ENCODE measurements around the gene GPS1.
A peak's percentile ranks its signal among the peaks of the same experiment; 100 is the strongest.

Gene GPS1

DNA sequence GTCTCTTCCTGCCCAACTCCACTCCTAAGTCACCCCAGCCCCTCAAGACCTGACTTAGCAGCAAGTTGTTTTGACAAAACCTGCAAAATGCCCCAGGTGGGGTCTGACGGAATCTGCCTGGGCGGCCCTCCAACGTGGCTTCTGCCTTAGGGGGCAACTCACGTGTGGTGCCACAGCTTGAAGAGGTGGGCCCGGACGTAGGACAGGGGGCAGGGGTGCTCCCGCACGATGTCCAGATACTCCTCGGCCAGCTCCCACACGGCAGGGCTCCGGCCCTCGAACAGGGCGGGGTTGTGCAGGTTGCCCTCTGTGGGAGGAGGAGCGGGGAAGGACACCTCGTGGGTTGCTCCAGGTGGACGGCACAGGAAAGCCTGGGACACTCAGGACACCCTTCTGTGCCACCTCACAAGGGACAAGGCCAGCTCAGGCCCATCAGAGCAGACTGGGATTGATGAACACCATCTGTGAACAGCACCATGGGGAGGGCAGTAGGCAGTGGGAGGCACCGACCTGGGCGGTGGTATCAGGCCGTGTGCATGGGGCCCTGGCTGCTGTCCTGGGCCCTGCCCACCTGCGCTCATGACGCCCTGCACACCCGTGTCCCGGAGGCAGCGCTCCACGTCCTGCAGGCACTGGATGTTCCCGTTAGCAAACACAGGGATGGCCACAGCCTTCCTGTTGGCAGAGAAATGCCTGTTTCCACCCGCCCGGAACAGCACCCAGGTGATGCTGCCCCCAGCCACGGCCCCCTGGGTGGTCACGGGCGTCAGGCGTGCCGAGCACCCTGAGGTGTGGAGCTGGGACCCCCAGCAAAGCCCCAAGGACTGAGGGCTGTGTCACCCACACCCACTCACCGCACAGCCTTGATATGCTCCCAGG is 9.6 kb downstream of the GPS1 start:
- no peak for DNase-seq

DNA sequence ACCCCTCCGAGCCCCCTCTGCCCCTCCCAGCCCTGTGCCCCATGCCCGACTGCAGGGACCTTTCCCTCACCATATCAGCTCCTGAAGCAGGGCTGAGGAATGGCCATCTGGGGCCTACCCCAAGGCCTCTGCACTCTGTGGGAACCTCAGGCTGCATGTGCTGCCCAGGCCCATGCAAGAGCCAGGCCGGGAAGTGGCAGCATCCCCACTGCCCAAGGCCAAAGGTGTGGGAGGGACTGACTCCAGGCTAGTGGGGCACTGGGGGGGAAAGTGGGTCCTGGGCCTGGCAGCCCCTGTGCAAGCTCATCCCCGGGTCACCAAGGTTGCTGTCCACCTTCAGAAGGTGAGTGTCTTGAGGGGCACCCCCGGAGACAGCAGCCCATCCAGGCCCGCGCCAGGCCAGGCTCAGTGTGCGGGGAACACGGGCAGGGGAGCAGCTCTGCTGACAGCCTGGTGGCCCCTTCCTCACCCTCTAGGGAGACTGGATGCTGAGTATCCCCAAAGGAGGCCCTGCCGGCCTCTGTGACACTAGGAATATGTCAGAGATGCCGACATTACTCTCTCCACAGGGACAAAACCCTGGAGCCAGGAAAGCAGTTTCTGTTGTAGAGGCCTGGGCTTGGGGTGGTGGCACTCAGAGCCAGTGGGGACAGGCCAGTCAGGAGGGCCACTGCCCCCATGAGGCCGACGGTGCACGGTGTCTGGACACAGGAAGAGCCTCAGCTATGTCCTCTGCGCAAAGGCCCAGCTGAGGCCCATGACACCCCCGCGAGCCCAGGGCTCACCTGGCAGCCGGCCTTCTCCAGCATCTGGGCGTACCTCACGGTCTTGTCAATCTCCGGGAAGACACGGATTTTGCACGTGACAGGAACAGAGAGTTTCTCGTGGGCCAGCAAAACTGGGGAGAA is 10.6 kb downstream of the GPS1 start:
- DNase-seq = no peak

GRCh38 chr17:82062984-82063368 is 11.3 kb downstream of the GPS1 start:
- DNase-seq = no peak

DNA sequence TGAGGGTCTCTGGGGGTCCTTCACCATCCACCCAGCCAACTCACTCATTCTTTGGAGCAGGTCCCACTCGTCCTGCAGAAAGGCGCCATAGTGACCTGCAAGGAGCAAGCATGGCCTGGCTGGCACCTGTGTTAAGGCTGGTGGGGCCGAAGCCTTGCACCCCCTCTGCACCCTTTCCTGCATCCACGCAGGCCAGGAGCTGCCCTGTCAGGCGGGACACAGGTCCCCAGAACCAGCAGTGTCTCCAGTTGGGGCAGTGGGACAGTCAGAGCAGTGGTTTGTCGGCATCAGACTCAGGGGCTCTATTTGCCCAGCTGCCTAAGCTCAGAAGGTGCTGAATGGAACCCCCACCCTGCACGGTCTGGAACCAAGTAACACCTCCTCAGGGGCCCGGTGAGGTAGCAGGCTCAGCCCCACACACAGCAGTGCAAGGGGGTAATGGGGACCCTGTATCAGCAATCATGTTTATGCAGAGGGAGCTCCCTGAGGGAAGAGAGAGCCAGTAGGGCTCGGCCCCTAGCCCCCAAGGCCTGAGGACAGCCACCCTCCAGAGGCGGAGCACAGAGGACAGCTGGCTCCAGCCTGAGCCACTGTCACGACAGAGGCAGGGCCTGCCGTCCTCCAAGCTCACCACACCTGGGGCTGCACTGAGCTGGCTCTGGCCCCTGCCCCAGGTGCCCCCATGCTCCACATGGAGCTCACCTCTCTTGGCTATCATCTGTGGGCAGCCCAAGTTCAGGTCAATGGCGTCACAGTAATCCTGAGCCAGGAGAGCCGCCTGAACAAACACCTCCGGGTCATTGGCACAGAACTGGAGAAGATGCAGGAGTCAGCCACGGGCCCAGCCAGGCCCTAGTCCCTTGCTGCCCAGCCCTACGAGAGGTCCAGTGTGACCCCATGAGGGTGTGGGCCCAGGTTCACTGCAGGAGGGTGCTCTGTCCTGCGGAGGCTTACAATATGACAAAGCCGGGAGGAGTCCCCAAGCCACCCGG is 12.0 kb downstream of the GPS1 start:
- no peak for DNase-seq

DNA sequence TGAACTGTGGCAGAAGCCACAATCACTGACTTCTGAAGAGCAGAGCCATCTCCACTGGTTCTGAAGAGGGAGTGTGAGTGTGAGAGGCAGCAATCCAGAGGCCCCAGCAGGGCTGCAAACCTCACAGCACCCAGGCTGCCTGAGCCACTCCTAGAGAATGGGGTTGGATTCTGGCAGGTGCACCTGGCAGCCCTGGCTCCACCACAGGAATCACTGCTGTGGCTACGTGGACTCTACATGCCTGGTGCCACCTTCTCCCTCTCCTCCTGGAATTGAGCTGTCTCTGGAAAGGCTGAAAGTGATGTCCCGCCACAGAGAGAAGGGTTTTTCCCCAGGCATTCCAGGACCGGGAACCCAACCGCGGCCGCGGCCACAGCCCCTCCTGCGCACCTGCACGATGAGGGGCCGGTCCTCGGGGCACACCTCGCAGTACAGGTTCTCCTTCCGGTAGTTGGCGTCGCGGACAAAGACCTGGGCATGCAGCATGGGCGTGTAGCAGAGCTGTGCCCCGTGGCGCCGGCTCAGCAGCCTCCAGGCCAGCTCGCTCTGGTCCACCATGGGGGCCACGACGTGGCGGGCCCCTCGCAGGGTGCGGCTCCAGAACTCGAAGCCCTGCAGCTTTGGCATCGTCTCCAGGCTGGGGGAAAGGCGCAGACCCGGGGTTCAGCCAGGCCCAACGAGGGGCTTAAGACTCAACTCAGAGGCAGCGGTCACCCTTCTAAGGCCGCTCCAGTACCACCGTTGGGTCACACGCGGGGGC is 12.9 kb downstream of the GPS1 start:
- DNase-seq = peak; percentile 33

DNA sequence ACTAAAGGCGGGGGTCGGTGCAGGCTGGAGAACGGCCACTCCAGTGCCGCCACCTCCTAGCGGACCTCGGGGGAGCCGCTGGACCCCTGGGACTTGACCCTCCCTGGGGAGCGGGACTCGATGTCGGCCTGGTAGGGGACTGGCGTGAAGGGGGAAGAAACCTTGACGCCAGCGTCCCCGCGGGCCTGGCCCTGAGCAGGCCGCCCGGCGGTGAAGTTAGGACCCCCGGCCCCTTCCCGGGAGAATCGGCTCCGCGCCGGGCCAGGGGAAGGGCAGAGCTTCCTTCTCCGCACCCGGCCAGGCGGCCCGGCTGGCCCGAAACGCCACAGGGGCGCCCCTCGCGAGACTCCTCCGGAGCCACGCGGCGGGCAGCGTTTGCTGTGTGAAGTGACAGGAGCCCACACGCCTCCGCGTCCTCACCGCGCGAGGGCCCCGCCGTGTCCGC is 13.5 kb downstream of the GPS1 start:
- no peak for DNase-seq

- peak; percentile 43 for DNase-seq
These were observed 14.1 kb downstream of the GPS1 start, which contains the start of gene DUS1L for GRCh38 chr17:82065638-82066303. TSS of gene DUS1L (minus strand) at chr17:82065804. CDS start at chr17:82065059, 745 bp downstream.

DNA sequence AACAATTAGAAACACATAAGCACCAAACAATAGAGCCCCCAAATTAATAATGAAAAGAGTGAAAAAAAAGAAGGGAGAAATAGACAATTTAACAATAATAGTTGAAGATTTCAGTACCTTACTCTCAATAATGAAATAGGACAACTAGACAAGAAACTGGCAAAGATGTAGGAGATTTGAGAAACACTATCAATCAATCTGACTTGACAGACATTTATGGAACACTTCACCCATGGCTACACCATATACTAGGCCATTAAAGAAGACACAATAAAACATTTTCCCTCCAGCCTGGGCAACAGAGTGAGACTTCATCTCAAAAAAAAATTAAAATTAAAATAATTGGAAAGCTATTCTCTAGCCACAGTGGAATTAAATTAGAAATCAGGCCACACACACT is 18.9 kb downstream of the GPS1 start:
- no peak for DNase-seq

DNA sequence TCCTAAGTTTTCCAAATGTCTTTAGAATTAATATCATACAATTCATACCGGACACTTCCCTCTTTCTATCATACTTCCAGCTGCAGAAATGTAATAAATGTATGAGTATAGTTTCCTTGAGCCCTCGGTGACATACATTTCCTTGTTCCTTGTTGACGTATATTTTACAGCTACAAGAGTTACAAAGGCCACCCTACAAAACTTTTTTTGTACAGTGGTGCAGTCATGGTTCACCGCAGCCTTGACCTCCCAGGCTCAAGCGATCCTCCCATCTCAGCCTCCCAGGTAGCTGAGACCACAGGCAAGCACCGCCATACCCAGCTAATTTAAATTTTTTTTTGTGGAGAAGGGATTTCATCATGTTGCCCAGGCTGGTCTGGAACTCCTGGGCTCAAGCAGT is 21.1 kb downstream of the GPS1 start:
- no peak for DNase-seq

DNA sequence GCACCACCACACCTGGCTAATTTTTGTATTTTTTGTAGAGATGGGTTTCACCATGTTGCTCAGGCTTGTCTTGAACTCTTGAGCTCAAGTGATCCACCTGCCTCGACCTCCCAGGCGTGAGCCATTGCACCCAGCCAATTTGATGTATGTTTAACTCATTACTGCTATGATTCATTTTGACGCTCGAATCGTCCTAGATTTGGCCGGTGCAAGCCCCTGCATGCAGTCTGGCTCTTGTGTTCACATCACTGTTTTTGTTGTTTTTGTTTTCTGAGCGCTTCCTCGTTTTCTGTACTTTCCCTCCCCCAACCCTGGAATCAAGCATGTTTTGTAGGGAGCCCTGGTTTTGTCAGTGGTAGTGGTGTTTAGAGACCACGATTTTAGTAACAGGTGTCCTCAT is 21.7 kb downstream of the GPS1 start:
- no peak for DNase-seq

DNA sequence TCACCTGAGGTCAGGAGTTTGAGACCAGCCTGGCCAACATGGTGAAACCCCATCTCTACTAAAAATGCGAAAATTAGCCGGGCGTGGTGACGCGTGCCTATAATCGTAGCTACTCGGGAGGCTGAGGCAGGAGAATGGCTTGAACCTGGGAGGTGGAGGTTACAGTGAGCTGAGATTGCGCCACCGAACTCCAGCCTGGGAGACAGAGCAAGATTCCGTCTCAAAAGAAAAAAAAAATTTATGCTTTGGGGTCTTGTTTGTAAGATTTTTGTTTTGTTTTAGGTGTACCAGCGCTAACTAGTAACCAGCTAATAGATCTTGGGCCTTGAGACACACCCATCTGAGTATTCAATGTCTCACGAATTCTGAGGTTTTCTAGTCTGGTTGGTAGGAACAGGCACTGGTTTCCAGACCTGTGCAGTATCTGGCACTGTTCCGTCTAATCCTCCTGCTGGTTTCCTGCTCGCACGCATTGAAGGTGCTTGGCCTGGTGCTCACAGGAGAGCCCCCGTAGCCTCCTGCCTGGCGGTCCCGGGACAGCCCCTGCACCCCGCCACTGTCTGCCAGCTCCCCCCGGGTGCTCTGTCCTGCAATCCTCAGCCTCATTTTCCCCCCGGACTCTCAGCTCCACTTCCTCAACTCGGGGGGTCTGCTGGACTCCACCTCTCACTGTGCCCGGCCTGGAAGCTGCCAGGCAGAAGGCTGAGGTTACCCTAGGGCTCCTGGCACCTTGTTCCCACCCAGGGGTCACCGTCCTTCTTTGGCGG is 24.5 kb downstream of the GPS1 start:
- DNase-seq = no peak

GRCh38 chr17:82076785-82077591 is 25.3 kb downstream of the GPS1 start:
- no peak for DNase-seq

- DNase-seq = no peak
These were observed 26.1 kb downstream of the GPS1 start for GRCh38 chr17:82077617-82078358.

DNA sequence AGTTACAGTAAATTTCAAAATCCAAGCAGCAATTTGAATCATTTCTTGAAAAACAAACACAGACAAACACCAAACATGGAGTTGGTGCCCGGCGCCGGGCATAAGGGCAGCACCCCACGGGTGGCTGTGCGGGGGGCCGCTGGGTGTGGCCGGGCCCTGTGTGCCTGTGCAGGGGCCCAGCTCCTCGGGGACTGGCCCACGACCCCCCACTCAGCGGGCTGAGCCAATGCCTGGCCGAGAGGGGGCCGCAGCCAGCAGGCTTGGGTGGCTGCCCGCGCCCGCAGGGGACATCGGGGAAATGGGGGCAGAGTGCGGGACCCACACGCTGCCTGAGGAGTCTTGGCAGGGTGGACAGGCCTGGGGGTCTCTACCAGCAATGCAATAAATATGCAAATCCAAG is 26.7 kb downstream of the GPS1 start:
- DNase-seq = no peak

DNA sequence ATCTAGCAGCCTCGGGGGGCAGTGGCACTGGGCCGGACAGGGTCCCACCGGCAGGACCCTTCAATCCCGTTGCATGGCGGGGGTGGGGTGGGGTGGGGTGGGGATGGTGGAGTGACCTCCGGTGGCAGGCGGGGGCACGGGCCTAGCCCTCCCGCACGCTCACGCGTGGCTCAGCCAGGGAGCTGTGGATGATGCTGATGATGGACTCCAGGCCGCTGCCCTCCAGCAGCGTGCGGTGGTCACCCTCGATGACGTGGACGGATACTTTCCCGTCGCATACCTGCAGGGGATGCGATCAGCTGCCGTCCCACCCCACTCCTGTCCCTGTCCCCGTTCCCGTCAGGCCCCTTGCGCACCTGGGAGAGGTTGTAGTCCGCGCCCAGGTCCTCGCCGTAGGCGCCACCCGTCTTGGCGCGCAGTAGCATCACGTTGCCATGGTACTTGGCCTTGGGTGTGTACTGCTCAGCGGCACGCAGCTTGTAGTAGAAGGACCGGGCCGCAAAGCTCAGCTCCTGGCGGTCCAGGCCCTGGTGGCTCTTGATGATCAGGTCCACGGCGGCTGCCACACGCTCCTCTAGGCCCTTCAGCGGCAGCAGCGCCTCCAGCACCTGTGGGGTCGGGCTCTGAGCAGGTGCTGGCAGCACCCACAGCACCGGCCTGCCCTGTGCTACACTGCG is 27.4 kb downstream of the GPS1 start:
- no peak for DNase-seq

DNA sequence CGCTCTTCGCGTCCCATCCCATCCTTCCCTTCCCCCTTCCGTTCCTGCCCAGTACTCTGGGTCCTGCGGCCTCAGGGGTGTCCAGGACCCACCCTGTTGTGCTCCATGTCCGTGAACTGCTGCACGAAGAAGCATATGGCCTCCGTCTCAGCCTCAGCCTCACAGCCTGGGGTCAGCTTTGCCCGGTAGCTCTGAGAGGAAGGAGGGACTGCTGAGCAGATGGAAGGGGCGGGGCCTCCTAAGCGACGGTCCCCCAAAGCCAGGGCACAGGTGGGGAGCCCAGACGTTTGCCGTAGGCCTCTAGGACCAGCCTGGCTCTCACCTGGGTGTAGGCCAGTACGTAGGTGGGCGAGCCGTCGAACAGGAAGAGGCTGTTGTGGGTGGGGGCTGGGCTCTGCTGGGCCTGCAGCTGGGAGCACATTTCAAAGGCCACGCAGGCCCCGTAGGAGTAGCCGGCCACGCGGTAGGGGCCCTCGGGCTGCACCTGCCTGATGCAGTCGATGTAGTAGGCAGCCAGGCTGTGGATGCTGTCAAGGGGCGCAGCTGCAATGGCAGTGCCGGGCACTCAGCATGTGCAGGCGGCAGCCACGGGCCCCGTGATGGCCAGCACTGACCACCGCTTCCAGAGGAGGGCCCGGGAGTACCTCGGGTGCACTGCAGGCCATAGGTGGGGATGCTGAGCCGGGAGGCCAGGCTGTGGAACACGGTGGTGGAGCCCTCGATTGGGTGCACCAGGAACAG is 28.5 kb downstream of the GPS1 start:
- no peak for DNase-seq

DNA sequence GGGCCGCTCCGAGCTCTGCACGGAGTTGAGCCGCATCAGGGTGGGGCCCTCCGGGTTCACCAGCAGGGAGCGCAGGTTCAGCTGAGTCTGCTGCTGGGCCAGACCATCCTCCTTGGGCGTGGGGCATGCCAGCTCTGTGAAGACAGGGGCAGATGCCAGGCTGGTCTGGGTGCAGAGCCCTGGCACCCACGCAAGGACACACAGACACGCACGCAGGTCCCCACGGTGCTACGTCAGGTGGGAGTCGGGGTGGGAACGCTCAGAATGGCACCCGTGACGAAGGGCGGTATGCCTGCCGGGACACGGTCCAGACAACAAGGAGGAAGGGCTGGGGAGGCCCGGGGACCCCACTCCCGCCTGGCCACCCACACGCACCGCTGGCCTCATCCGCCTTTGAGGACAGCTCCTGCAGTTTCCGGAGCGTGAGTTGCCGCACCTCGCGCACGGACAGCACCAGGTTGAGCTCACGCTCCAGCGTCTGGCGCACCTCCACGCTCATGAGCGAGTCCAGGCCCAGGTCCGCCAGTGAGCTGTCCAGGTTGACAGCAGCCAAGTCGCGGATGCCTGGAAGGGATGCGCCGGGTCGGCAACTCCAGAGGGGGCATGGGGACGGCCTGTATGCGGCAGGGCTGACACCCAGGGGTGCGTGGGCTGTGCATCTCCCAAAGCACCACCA is 29.2 kb downstream of the GPS1 start:
- DNase-seq = no peak
